Activated CD4-positive, alpha-beta T cell treated with anti-CD3 and anti-CD28 coated beads, Interleukin-2, amount 50 U/mL, for 16 hours (primary cell): Measurements from ENCODE around the gene CATSPERZ.
A peak's percentile ranks its signal among the peaks of the same experiment; 100 is the strongest.

Experiments used
- DNase-seq: peaks from one replicate; pipeline ENCODE4 v3.0.0-alpha.2; 2020

Gene CATSPERZ, protein sequence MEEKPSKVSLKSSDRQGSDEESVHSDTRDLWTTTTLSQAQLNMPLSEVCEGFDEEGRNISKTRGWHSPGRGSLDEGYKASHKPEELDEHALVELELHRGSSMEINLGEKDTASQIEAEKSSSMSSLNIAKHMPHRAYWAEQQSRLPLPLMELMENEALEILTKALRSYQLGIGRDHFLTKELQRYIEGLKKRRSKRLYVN

DNA sequence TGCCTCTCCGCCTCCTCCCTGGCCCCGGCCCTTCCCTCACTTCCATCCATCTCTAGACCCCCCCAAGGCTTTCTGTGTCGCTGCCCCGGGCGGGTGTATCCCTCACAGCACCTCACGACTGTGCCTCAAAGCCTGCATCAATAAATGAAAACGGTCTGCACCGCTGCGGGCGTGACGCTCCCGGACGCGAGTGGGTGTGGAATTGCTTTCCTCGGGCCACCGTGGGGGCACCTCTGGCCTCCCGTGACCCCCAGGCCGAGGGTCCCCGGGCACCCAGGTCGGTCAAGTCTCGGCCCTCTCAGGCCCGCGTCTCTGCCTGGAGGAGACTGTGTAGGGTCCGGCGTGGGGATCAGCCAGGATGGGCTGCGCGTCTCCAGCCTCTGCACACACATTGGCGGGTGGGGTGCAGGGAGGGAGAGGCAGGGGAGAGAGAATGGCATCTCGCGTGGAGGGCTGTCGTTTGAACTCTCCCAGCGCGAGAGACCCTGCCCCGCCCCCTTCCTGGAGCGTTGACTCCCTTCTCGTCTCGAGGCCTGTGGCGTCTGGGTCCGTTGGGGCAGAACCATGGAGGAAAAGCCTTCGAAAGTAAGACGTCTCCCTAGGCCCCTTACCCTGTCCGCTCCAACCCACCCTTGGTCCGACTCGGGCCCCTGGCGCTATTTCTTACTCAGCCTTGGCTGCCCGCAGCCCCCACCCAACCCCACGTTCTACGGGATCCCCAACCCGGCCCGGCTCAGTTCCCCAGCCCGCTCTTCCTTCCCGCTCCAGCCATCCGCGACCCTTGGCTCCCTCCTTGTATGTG is at the start of gene CATSPERZ:
Gene CATSPERZ, plus strand, starts transcription at position 512 of the 802 bp plus-strand sequence. Its CDS starts 53 bp downstream, at position 565.
- no peak for DNase-seq

- no peak for DNase-seq
Observed at GRCh38 chr11:64250415-64251015, 49.6 kb upstream of the CATSPERZ start.

DNA sequence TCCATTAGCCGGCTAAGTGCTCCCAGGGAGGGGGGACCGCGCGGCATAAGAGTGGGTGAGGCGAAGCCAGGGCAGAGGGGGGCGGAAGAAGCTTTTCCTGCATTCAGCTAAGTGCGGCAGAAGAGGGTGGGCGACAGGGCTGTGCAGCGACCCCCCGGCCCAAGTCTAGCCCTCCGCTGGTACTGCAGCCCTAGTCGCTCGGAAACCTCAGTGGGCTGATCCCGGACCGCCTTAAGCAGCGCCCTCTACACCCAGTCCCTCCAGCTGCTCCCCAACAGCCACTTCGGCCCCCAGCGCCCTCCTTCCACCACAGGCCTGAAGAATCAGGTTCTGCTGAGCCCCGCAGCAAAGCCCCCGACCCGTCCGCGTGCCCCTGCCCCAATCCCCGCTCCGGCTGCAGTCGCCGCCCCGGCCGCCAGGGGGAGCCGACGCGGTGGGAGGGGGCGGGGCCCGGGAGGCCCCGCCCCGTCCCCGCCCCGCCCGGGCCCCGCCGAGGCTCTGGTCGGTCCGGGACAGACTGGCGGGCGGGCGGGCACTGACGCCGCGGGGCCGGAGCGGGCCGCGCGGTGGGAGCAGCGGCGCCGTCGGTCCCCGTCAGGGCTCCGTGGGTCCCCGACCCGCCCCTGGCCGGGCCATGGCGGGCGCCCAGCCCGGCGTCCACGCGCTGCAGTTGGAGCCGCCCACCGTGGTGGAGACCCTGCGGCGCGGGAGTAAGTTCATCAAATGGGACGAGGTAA is 49.0 kb upstream of the CATSPERZ start, which contains the start of gene PLCB3:
Gene PLCB3, plus strand, starts transcription at position 515 of the 737 bp plus-strand sequence. Its CDS starts 120 bp downstream, at position 635.
- peak; percentile 55 for DNase-seq

DNA sequence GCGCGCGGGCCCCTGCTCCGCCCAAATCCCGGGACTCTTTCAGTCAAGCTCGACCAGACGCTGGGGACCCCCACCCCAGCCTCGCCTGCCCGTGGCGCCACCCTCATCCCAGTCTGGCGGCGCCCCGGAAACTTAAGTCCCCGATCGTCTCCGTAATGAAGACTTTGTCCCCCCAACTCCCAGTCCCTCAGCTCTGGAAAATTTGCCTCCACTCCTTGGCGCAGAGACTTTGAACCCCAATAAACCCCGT is 48.5 kb upstream of the CATSPERZ start:
- DNase-seq: no peak

GRCh38 chr11:64252003-64252872 is 47.9 kb upstream of the CATSPERZ start:
- no peak for DNase-seq

GRCh38 chr11:64253043-64253442 is 47.1 kb upstream of the CATSPERZ start:
- DNase-seq: no peak

DNA sequence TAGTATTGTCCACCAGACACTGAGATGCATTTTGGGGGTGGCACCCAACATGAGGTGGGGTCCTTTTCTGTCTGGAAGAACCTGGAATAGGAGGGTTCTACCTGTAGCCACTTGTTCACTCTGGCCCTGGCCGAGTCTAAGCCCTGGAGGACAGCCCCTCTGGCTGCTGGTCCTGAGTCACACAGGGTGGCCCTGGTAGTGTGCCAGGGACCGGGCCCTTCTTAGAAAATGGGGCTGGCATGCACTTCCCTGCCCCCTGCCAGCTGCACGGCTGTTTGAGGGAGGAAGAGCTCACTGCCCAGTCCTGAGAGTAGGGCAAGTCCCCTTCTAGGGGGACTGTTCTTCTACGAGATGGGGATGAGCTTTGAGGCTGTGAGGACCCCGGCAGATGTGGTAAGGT is 46.7 kb upstream of the CATSPERZ start:
- no peak for DNase-seq

GRCh38 chr11:64254326-64254725 is 45.8 kb upstream of the CATSPERZ start:
- DNase-seq: no peak

DNA sequence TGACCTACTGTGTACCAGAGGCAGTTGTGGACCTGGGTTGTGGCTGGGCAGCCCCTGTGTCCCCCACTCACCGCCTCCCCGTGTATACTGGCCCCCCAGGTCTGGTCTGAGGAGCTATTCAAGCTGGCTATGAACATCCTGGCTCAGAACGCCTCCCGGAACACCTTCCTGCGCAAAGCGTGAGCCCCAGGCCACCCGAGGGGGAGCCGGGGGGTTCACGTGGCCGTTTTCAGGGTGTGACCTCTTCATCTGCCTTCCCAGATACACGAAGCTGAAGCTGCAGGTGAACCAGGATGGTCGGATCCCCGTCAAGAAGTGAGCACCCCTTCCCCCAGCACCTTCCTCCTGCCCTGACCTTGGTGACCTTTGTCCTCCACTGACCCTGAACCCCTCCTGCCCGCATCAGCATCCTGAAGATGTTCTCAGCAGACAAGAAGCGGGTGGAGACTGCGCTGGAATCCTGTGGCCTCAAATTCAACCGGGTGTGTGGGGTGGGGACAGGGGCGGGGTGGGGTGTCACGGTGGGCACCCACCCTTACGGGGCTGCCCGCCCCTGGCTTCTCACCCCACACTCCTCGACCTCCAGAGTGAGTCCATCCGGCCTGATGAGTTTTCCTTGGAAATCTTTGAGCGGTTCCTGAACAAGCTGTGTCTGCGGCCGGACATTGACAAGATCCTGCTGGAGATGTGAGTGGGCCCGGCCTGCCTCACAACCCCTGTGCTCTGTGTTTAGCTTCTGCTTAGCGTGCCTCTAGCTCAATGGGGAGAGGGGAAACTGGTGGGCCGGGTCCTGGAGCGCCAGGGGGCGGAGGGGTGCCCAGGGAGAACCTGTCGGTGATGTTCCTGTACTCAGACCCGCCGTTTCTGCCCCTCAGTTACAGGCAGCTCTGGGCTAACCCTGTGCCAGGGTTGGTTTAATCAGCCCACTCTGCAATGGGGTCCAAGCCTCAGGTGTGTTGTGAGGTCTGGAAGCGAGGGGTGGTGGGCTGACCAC is 44.7 kb upstream of the CATSPERZ start:
- DNase-seq: no peak

DNA sequence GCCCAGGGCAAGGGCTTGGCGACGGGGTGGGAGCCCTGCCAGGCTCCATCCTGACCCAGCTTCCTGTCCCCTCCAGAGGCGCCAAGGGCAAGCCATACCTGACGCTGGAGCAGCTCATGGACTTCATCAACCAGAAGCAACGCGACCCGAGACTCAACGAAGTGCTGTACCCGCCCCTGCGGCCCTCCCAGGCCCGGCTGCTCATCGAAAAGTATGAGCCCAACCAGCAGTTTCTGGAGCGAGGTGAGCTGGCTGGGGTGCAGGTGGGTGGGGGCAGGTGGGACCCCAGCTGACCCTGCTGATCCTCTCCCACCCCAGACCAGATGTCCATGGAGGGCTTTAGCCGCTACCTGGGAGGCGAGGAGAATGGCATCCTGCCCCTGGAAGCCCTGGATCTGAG is 43.9 kb upstream of the CATSPERZ start:
- DNase-seq: no peak

DNA sequence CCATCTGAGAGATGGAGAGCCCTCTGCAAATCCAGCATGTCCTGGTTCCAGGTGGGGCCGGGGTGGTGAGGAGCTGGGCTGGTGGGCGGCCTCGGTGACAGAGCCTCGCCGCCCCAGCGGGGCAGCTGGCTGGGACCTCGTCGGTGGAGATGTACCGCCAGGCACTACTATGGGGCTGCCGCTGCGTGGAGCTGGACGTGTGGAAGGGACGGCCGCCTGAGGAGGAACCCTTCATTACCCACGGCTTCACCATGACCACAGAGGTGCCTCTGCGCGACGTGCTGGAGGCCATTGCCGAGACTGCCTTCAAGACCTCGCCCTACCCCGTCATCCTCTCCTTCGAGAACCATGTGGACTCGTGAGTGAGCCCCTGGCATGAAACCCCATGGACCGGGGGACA is 41.8 kb upstream of the CATSPERZ start:
- DNase-seq: no peak

DNA sequence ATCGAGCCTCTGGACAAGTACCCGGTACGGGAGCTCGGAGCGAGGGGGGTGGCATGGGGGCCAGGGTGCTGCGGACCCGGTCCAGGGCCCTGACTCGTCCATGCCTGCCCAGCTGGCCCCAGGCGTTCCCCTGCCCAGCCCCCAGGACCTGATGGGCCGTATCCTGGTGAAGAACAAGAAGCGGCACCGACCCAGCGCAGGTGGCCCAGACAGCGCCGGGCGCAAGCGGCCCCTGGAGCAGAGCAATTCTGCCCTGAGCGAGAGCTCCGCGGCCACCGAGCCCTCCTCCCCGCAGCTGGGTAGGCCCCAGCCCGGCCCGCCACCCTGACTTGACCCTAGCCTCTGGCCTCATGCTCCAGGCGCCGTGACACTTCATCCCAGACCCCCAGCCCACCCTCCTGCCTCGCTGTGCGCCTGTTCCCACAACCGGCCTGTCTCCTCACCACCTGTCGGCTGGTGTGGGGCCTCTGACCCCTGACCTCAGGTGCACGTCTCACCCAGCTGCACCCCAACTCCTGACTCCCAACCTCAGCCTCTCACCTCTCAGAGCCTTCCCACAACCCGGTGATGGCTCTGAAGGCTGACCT is 41.1 kb upstream of the CATSPERZ start:
- DNase-seq: no peak

- no peak for DNase-seq
Observed at GRCh38 chr11:64259533-64260067, 40.6 kb upstream of the CATSPERZ start.

DNA sequence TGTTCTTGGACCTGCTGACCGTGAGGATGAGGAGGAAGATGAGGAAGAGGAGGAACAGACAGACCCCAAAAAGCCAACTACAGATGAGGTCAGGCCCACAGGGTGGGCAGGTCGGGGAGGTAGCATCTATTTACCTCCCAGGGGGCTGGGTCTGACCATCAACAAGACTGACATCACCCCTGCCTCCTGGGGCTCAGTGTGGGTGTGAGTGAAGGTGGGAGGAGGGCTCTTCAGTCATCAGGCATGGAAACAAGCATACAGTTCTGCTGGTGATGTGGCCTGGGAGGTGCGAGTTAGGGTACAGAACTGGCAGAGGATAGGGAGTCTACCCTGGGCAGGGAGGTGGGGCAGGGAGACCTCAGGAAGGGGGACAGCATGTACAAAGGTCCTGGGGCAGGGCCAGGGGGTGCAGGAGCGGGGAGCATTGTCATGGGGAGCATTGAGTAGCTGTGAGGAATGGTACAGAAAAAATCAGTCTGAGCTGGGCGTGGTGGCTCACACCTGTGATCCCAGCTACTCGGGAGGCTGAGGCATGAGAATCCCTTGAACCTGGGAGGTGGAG is 39.9 kb upstream of the CATSPERZ start:
- DNase-seq: no peak

DNA sequence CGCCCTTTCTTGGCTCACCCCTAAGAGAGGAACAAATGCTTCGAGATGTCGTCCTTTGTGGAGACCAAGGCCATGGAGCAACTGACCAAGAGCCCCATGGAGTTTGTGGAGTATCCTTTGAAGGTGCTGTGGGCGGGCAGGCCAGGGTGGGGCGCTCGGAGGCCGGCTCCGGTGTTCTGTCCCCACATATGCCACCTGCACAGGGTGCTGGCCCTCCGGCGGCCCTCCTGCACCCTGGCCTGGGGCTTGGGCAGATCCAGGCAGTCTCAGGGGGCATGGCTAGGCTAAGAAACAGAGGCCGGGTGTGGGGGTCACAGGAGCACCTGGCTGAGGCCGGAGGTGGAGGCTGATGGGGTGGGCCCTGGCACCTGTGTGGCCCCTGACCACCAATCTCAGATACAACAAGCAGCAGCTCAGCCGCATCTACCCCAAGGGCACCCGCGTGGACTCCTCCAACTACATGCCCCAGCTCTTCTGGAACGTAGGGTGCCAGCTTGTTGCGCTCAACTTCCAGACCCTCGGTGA is 38.5 kb upstream of the CATSPERZ start:
- DNase-seq: no peak

DNA sequence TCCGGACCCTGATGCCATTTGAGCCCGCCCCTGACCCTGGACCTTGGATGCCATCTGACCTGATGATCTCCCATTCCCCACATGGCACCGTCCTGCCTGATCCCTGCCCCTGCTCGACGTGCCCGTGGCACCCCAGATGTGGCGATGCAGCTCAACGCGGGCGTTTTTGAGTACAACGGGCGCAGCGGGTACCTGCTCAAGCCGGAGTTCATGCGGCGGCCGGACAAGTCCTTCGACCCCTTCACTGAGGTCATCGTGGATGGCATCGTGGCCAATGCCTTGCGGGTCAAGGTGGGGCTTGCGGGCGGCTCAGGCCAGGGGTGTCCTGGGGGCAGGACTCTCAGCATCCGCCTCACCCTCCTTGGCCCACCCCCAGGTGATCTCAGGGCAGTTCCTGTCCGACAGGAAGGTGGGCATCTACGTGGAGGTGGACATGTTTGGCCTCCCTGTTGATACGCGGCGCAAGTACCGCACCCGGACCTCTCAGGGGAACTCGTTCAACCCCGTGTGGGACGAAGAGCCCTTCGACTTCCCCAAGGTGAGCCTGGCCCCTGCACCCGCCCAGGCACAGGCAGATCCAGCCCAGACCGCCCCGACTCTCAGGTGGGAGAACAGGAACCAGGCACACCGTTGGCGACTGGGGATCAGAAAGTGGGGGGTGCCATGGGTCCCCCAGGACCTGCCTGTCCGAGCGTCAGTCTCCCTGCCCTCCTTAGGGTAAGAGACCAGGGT is 37.7 kb upstream of the CATSPERZ start:
- DNase-seq: no peak

GRCh38 chr11:64263021-64263946 is 36.9 kb upstream of the CATSPERZ start:
- DNase-seq: no peak

GRCh38 chr11:64263947-64264317 is 36.2 kb upstream of the CATSPERZ start:
- DNase-seq: no peak
